Jurkat, Clone E6-1 (cell line): ENCODE data around the gene C5orf52.
"Not testable (repeated sequence)": the region's sequence is repeated elsewhere in the genome, so short reads cannot be mapped to it uniquely, and the experiment has no call there.

Source experiments
- DNase-seq: peaks from one replicate; pipeline ENCODE4 v3.0.0-alpha.2; 2011; ENCODE audit warnings: low read depth, low spot score
- H3K4me3 ChIP-seq: 2 replicates; pipeline ENCODE4 v1.5.1; 2011; ENCODE audit warnings: mild to moderate bottlenecking, low read length, control low read depth, moderate library complexity

C5orf52 gene

GRCh38 chr5:157672976-157673375 is 1.6 kb downstream of the C5orf52 start:
- no peak overlapping the region for H3K4me3 ChIP-seq
- DNase-seq = no peak

GRCh38 chr5:157674351-157674750 is 3.0 kb downstream of the C5orf52 start:
- not testable (repeated sequence) for DNase-seq, H3K4me3 ChIP-seq

- DNase-seq = no peak
- no peak overlapping the region for H3K4me3 ChIP-seq
These were observed 6.6 kb downstream of the C5orf52 start for GRCh38 chr5:157677931-157678330.

GRCh38 chr5:157679801-157680200 is 8.5 kb downstream of the C5orf52 start:
- H3K4me3 ChIP-seq = no peak overlapping the region
- DNase-seq = no peak

- no peak for DNase-seq
- H3K4me3 ChIP-seq = no peak overlapping the region
These were observed 8.9 kb downstream of the C5orf52 start for GRCh38 chr5:157680239-157680638.

GRCh38 chr5:157681048-157681447 is 9.7 kb downstream of the C5orf52 start:
- no peak for DNase-seq

GRCh38 chr5:157682257-157682656 is 10.9 kb downstream of the C5orf52 start:
- no peak overlapping the region for H3K4me3 ChIP-seq
- no peak for DNase-seq

More at GRCh38 chr5:157681048-157681447, 9.7 kb downstream of the C5orf52 start:
- H3K4me3 ChIP-seq = no peak overlapping the region

GRCh38 chr5:157686276-157687197 is 15.2 kb downstream of the C5orf52 start:
- DNase-seq, H3K4me3 ChIP-seq: not testable (repeated sequence)

GRCh38 chr5:157687198-157687554 is 15.8 kb downstream of the C5orf52 start:
- no peak overlapping the region for H3K4me3 ChIP-seq
- no peak for DNase-seq

GRCh38 chr5:157689942-157690689 is 18.8 kb downstream of the C5orf52 start:
- H3K4me3 ChIP-seq = no peak overlapping the region

GRCh38 chr5:157690690-157691433 is 19.5 kb downstream of the C5orf52 start:
- no peak for DNase-seq

More at GRCh38 chr5:157689942-157690689, 18.8 kb downstream of the C5orf52 start:
- DNase-seq = no peak

GRCh38 chr5:157693816-157694215 is 22.5 kb downstream of the C5orf52 start:
- DNase-seq, H3K4me3 ChIP-seq: not testable (repeated sequence)

More at GRCh38 chr5:157690690-157691433, 19.5 kb downstream of the C5orf52 start:
- no peak overlapping the region for H3K4me3 ChIP-seq

- not testable (repeated sequence) for DNase-seq, H3K4me3 ChIP-seq
These were observed 24.8 kb downstream of the C5orf52 start for GRCh38 chr5:157696154-157696553.

- DNase-seq, H3K4me3 ChIP-seq: not testable (repeated sequence)
These were observed 27.3 kb downstream of the C5orf52 start for GRCh38 chr5:157698674-157699073.

GRCh38 chr5:157703736-157704135 is 32.4 kb downstream of the C5orf52 start:
- DNase-seq = no peak
- no peak overlapping the region for H3K4me3 ChIP-seq

- no peak overlapping the region for H3K4me3 ChIP-seq
- DNase-seq = no peak
These were observed 37.5 kb downstream of the C5orf52 start for GRCh38 chr5:157708866-157709265.

- no peak overlapping the region for H3K4me3 ChIP-seq
- no peak for DNase-seq
These were observed 38.0 kb downstream of the C5orf52 start for GRCh38 chr5:157709346-157709745.

- no peak for DNase-seq
- H3K4me3 ChIP-seq = no peak overlapping the region
These were observed 39.1 kb downstream of the C5orf52 start for GRCh38 chr5:157710431-157710830.

GRCh38 chr5:157710882-157711281 is 39.5 kb downstream of the C5orf52 start:
- no peak for DNase-seq
- no peak overlapping the region for H3K4me3 ChIP-seq
